AG09319 (cell line): ENCODE results near the gene OLA1.
A peak's percentile ranks its signal among the peaks of the same experiment; 100 is the strongest.

Experiments used
- DNase-seq: peaks from one replicate; pipeline ENCODE4 v3.0.0-alpha.2; 2010; ENCODE audit warnings: low read depth; ENCODE audit errors: extremely low read depth
- CTCF ChIP-seq: IDR thresholded peaks from 2 replicates; pipeline ENCODE4 v1.5.1; 2011; ENCODE audit warnings: low read depth, mild to moderate bottlenecking, inconsistent platforms, low read length, moderate library complexity

The OLA1 gene

GRCh38 chr2:174180726-174181236, 67.6 kb downstream of the OLA1 start:
- TF ChIP-seq CTCF, result no peak
- DNase-seq, result no peak

GRCh38 chr2:174180165-174180724, 68.1 kb downstream of the OLA1 start:
- peak; percentile 15 for TF ChIP-seq CTCF
- no peak for DNase-seq

GRCh38 chr2:174177316-174177890, 70.9 kb downstream of the OLA1 start:
- no peak for TF ChIP-seq CTCF
- DNase-seq, result no peak

GRCh38 chr2:174176898-174177297, 71.4 kb downstream of the OLA1 start:
- TF ChIP-seq CTCF, result no peak
- DNase-seq, result no peak

- no peak for TF ChIP-seq CTCF
- DNase-seq, result no peak
These were observed 73.6 kb downstream of the OLA1 start for GRCh38 chr2:174174741-174175140.

GRCh38 chr2:174172802-174173355, 75.5 kb downstream of the OLA1 start:
- no peak for TF ChIP-seq CTCF
- DNase-seq, result no peak

GRCh38 chr2:174171686-174172445, 76.5 kb downstream of the OLA1 start:
- DNase-seq, result no peak

More at GRCh38 chr2:174171686-174172445, 76.5 kb downstream of the OLA1 start:
- no peak for TF ChIP-seq CTCF
